ENCODE results near the gene KRTAP1-1. TPM values are rescaled to one million over a fixed set of nuclear protein-coding genes. Genes with fewer than 3 reads are reported as not detected.

Gene KRTAP1-1
- total and polyA plus RNA-seq, 2 of the 8 experiments (the other 6 are each of a cell fraction or from before 2014, with no cell fraction given): not detected

DNA sequence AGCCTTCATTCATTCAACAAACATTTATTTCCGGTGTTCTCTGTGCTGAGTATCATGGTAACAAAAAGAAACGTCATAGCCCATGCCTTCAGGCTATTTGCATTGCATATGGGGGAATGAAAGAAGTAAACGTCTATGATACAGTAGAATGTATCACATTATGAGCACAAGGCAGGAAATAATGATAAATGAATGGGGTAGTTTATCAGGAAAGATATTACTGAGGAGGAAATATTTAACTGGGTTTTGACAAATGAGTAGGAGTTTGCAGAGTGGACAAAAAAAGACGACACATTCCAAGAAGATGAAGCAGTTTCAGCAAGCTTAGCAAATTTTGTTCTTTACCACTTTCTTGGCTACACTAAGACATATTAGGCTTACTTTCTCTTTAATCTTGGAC, 41.4 kb upstream of the KRTAP1-1 start:
- H3K79me1 ChIP-seq (ENCODE audit: low read depth, low read length): no peaks in the 10 kb centered on the region
- no peak overlapping the region for H3K4ac ChIP-seq (replicated peaks; ENCODE audit: insufficient read length, low read depth, low read length)
- no peak overlapping the region for H2BK5ac ChIP-seq (ENCODE audit: low read depth, low read length)
- DNase-seq (ENCODE audit: low read depth in 1 of 2, low spot score in 2 of 2) (no peak), FAIRE-seq (no peak)
- no peaks in the 10 kb centered on the region for H3K36me3 ChIP-seq (ENCODE audit: control insufficient read depth in 2 of 4, insufficient read depth in 4 of 4, low read length in 3 of 4)
- no peak overlapping the region for H3K23ac ChIP-seq (ENCODE audit: insufficient read length)
- no peak overlapping the region for H2BK20ac ChIP-seq (ENCODE audit: low read length)
- no peak overlapping the region for H2BK12ac ChIP-seq (ENCODE audit: low read depth, low read length)
- TF ChIP-seq SUZ12 (IDR thresholded peaks at IDR 0.05; ENCODE audit: low read length): no peak
- no peak for TF ChIP-seq CEBPB (IDR thresholded peaks at IDR 0.05; ENCODE audit: low read depth, low read length)
- TF ChIP-seq YY1 (IDR thresholded peaks at IDR 0.05; ENCODE audit: low read depth, low read length): no peak
- TF ChIP-seq BRCA1 (IDR thresholded peaks at IDR 0.05; ENCODE audit: low read depth, low read length): no peak
- TF ChIP-seq, protein P1, sequence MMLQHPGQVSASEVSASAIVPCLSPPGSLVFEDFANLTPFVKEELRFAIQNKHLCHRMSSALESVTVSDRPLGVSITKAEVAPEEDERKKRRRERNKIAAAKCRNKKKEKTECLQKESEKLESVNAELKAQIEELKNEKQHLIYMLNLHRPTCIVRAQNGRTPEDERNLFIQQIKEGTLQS (IDR thresholded peaks at IDR 0.05; ENCODE audit: insufficient read depth, low read depth, low read length): no peak
- TF ChIP-seq ZNF274 (IDR thresholded peaks at IDR 0.05; ENCODE audit: borderline replicate concordance, extremely low read depth, low read length): no peak
- no peak overlapping the region for H2AK5ac ChIP-seq (ENCODE audit: low read depth, low read length)
- no peak overlapping the region for H3K27ac ChIP-seq (ENCODE audit: low read depth, low read length)
- no peak overlapping the region for H3K56ac ChIP-seq (replicated peaks; ENCODE audit: insufficient read length, low read depth, low read length)
- H3K18ac ChIP-seq (ENCODE audit: extremely low read depth, low read length): no peak overlapping the region
- ChIA-PET POLR2A (ENCODE audit: partially characterized antibody) (no interaction called here), CTCF (ENCODE audit: partially characterized antibody) (no interaction called here)
- H4K20me1 ChIP-seq (replicated peaks in 1 of 2; ENCODE audit: control insufficient read depth in 1 of 2, insufficient read depth in 2 of 2, low read length in 2 of 2): no peaks in the 10 kb centered on the region
- H3K9me3 ChIP-seq (ENCODE audit: insufficient read depth in 2 of 2, low read depth in 1 of 2, low read length in 1 of 2): no peaks in the 10 kb centered on the region
- no peaks in the 10 kb centered on the region for H3K27me3 ChIP-seq (replicated peaks in 1 of 4; ENCODE audit: control insufficient read depth in 3 of 4, extremely low read depth in 1 of 4, insufficient read depth in 3 of 4, low read length in 3 of 4)
- H3K23me2 ChIP-seq (ENCODE audit: low read depth, low read length): no peaks in the 10 kb centered on the region
- no peak overlapping the region for H3K9ac ChIP-seq (replicated peaks in 1 of 4; ENCODE audit: extremely low read depth in 1 of 4, low read depth in 3 of 4, low read length in 3 of 4)
- H2AFZ ChIP-seq (ENCODE audit: low read length): no peak overlapping the region
- no peak overlapping the region for H3K14ac ChIP-seq (ENCODE audit: insufficient read length)
- H4K5ac ChIP-seq (ENCODE audit: insufficient read length, low read depth, low read length): no peak overlapping the region
- no peak overlapping the region for H4K91ac ChIP-seq (replicated peaks; ENCODE audit: insufficient read length, low read length)
- no peak overlapping the region for H3K4me3 ChIP-seq (ENCODE audit: extremely low read depth in 1 of 4, insufficient read depth in 2 of 4, low read depth in 3 of 4, low read length in 4 of 4)
- no peaks in the 10 kb centered on the region for H3K79me2 ChIP-seq (ENCODE audit: control insufficient read depth in 1 of 2, insufficient read depth in 2 of 2, low read length in 2 of 2)
- H2BK120ac ChIP-seq (replicated peaks; ENCODE audit: low read depth, low read length): no peak overlapping the region
- 60% methylated on average over 4 of the region's 4 CpGs; no CpG with 5 or more reads in 1 of the 2 experiments for WGBS, 2 experiments (ENCODE audit: extremely low coverage in 1 of 2, insufficient coverage in 1 of 2, insufficient read length in 1 of 2, insufficient replicate concordance in 2 of 2, low coverage in 1 of 2, low lambda C conversion rate in 2 of 2, missing lambda C conversion rate in 1 of 2)
- peaks cover 0 to 1% (median 0%) of the 10 kb centered on the region in 4 experiments; a peak in 1 of 7 replicates for H3K4me1 ChIP-seq (replicated peaks in 1 of 4; ENCODE audit: control insufficient read depth in 3 of 4, insufficient read depth in 4 of 4, low read length in 3 of 4)
- H4K8ac ChIP-seq (ENCODE audit: extremely low read depth, insufficient read depth, low read length): no peak overlapping the region
- H2BK15ac ChIP-seq (ENCODE audit: low read length): no peak overlapping the region
- H3K4me2 ChIP-seq (ENCODE audit: insufficient read depth in 1 of 2, low read depth in 2 of 2, low read length in 2 of 2): no peak overlapping the region

Measured in H1 (cell line).